MM.1S (cell line): Measurements from ENCODE around the gene UBE2J2.

Source experiments
- DNase-seq: peaks from one replicate; pipeline ENCODE4 v3.0.0-alpha.2; 2015
- H2AFZ ChIP-seq: fragments of 300-600 bp; sonication (generic); 2 replicates; pipeline ENCODE4 v1.6.0; 2016; ENCODE audit warnings: antibody characterized with exemption, low read length
- H3F3A ChIP-seq: fragments of 300-600 bp; sonication (generic); 2 replicates; pipeline ENCODE4 v1.6.1; 2016; ENCODE audit warnings: mild to moderate bottlenecking, antibody characterized with exemption, low read length, moderate library complexity, mixed read lengths; ENCODE audit not compliant: insufficient read depth
- H3K27ac ChIP-seq: fragments of 300-600 bp; sonication (generic); 2 replicates; pipeline ENCODE4 v1.5.1; 2016; ENCODE audit warnings: mild to moderate bottlenecking, low read length
- H3K27me3 ChIP-seq: fragments of 300-600 bp; sonication (generic); replicated peaks from 2 replicates; pipeline ENCODE4 v1.6.0; 2016; ENCODE audit warnings: low read length; ENCODE audit not compliant: insufficient read depth
- H3K36me3 ChIP-seq: fragments of 300-600 bp; sonication (generic); replicated peaks from 2 replicates; pipeline ENCODE4 v1.6.1; 2016; ENCODE audit warnings: mild to moderate bottlenecking, low read length, mixed read lengths; ENCODE audit not compliant: insufficient read depth
- H3K4me1 ChIP-seq: fragments of 300-600 bp; sonication (generic); 2 replicates; pipeline ENCODE4 v1.6.1; 2016; ENCODE audit warnings: low read length, mixed read lengths
- H3K4me2 ChIP-seq: fragments of 300-600 bp; sonication (generic); 2 replicates; pipeline ENCODE4 v1.6.0; 2016; ENCODE audit warnings: low read depth, low read length
- H3K4me3 ChIP-seq: fragments of 300-600 bp; sonication (generic); 2 replicates; pipeline ENCODE4 v1.5.1; 2016; ENCODE audit warnings: low read length, mixed read lengths
- H3K79me2 ChIP-seq: fragments of 300-600 bp; sonication (generic); 2 replicates; pipeline ENCODE4 v1.6.1; 2016; ENCODE audit warnings: mixed run types, low read length, mixed read lengths
- H3K9ac ChIP-seq: fragments of 300-600 bp; sonication (generic); 2 replicates; pipeline ENCODE4 v1.6.1; 2016; ENCODE audit warnings: low read length, mixed read lengths
- H3K9me2 ChIP-seq: fragments of 300-600 bp; sonication (generic); replicated peaks from 2 replicates; pipeline ENCODE4 v1.6.1; 2016; ENCODE audit warnings: mild to moderate bottlenecking, low read length, mixed read lengths; ENCODE audit not compliant: insufficient read depth
- H3K9me3 ChIP-seq: fragments of 300-600 bp; sonication (generic); replicated peaks from 2 replicates; pipeline ENCODE4 v1.6.1; 2016; ENCODE audit warnings: mild to moderate bottlenecking, low read length, mixed read lengths; ENCODE audit not compliant: insufficient read depth
- H4K20me1 ChIP-seq: fragments of 300-600 bp; sonication (generic); 2 replicates; pipeline ENCODE4 v1.6.1; 2016; ENCODE audit warnings: mild to moderate bottlenecking, low read length, moderate library complexity, mixed read lengths; ENCODE audit not compliant: insufficient read depth
- EZH2 ChIP-seq: fragments of 300-600 bp; sonication (generic); optimal IDR thresholded peaks from 2 replicates; pipeline ENCODE3; 2017; ENCODE audit warnings: low read depth, mild to moderate bottlenecking, antibody characterized with exemption, low read length, mixed read lengths
- EZH2phosphoT487 ChIP-seq: fragments of 300-600 bp; sonication (generic); IDR thresholded peaks from 2 replicates; pipeline ENCODE4 v1.6.1; 2018; ENCODE audit warnings: antibody characterized with exemption, low read length
- TF ChIP-seq, protein P1 (sequence below): fragments of 300-600 bp; sonication (generic); IDR thresholded peaks from 2 replicates; pipeline ENCODE4 v1.5.1; 2016; ENCODE audit warnings: antibody characterized with exemption, low read length, mixed read lengths

Gene UBE2J2

DNA sequence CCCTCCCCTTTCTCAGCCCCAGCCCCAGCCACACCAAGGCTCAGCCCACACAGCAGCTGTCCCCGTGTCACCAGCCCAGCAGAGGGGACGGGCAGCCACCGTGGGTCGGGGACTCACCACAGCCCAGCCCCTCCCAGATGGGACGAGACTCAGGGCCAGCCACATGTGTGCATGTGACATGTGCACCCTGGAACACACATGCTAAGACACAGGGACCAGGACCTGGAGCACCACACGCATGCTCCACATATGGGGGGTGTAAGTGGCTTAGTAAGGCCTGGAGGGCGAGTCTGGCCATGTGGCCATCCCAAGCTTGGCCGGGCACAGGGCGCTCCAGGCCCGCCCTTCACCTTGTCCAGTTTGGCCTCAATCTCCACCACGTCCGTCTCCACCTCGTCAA lies 30.1 kb upstream of the UBE2J2 start:
- Histone ChIP-seq H3K9ac (no peak overlapping the region), H3K27ac (no peak overlapping the region), H3K36me3 (no peaks in the 10 kb centered on the region), H3F3A (peaks cover 3% of the 10 kb centered on the region; the same call in 1 of the 2 replicates), H2AFZ (no peak overlapping the region), H4K20me1 (no peaks in the 10 kb centered on the region), H3K4me1 (peaks cover 10% of the 10 kb centered on the region), H3K4me2 (no peak overlapping the region), H3K4me3 (no peak overlapping the region), H3K9me3 (no peaks in the 10 kb centered on the region), H3K79me2 (peaks cover 26% of the 10 kb centered on the region), H3K27me3 (no peaks in the 10 kb centered on the region), H3K9me2 (no peaks in the 10 kb centered on the region)
- no peak for TF ChIP-seq EZH2phosphoT487
- TF ChIP-seq EZH2 = no peak
- TF ChIP-seq, protein P1, sequence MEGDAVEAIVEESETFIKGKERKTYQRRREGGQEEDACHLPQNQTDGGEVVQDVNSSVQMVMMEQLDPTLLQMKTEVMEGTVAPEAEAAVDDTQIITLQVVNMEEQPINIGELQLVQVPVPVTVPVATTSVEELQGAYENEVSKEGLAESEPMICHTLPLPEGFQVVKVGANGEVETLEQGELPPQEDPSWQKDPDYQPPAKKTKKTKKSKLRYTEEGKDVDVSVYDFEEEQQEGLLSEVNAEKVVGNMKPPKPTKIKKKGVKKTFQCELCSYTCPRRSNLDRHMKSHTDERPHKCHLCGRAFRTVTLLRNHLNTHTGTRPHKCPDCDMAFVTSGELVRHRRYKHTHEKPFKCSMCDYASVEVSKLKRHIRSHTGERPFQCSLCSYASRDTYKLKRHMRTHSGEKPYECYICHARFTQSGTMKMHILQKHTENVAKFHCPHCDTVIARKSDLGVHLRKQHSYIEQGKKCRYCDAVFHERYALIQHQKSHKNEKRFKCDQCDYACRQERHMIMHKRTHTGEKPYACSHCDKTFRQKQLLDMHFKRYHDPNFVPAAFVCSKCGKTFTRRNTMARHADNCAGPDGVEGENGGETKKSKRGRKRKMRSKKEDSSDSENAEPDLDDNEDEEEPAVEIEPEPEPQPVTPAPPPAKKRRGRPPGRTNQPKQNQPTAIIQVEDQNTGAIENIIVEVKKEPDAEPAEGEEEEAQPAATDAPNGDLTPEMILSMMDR = no peak
- DNase-seq = no peak

DNA sequence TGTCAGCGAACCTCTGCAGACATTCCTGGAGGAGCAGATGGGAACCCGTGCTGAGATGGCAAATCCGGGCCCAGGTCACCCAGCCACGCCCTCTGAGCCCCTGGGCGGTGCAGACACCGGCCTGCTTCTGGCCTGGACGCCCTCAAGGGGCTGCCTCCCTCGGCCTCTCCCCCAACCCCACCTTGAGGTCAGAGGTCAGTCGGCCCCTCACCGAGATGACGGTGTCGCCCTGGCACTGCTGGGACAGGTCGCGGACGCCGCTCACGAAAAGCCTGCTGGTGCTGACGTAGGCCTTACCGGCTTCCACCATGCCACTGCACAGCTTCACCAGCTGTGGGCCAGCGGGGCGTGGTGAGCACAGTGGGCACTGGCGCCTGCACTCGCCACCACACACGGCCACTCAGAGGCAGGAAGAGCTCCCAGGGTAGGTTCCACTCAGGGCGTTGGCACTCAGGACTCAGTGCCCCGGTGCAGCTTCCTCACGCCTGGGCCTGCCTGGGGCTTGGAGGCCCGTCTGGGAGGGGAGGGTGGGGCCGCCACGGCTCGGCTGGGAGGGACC lies 29.4 kb upstream of the UBE2J2 start:
- Histone ChIP-seq H3K27me3 (no peaks in the 10 kb centered on the region), H3K4me1 (peaks cover 10% of the 10 kb centered on the region), H3K9me3 (no peaks in the 10 kb centered on the region), H3F3A (peaks cover under 1% of the 10 kb centered on the region; the same call in 1 of the 2 replicates), H4K20me1 (no peaks in the 10 kb centered on the region), H3K27ac (no peak overlapping the region), H3K9me2 (no peaks in the 10 kb centered on the region), H2AFZ (no peak overlapping the region), H3K9ac (no peak overlapping the region), H3K79me2 (peaks cover 24% of the 10 kb centered on the region), H3K36me3 (no peaks in the 10 kb centered on the region), H3K4me2 (no peak overlapping the region), H3K4me3 (no peak overlapping the region)
- DNase-seq = no peak
- TF ChIP-seq, protein P1 = no peak
- no peak for TF ChIP-seq EZH2
- TF ChIP-seq EZH2phosphoT487 = no peak

DNA sequence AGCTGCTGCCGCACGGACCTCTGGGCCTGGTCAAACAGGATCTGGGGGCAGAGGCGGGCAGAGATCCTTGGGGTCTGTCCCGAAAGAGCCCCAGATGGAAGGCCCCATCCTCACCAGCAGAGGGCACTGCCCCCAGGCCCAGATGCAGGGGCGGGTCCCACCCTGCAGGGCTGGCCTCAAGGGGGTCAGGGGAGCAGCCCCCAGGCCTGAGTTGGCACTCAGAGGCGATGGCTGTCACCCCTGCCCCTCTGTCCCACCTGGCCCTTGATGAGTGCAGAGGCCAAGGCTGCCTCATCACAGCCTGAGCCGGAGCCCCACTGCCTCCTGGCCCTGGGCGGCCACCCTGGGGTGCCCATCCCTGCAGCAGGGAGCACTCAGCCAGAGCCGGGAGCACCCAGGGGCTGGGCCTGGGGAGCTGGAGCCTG lies 28.4 kb upstream of the UBE2J2 start:
- Histone ChIP-seq H3K4me2 (no peak overlapping the region), H3K79me2 (peaks cover 20% of the 10 kb centered on the region), H3K9ac (no peak overlapping the region)

More for the DNA sequence above, 28.4 kb upstream of the UBE2J2 start:
- H3K4me3 ChIP-seq = no peak overlapping the region
- no peak overlapping the region for H2AFZ ChIP-seq
- H3K4me1 ChIP-seq = peaks cover 9% of the 10 kb centered on the region
- DNase-seq = no peak
- TF ChIP-seq EZH2phosphoT487 = no peak
- TF ChIP-seq, protein P1 = peak; percentile 43
- no peaks in the 10 kb centered on the region for H3K36me3 ChIP-seq
- no peaks in the 10 kb centered on the region for H4K20me1 ChIP-seq
- H3K27ac ChIP-seq = no peak overlapping the region
- H3K27me3 ChIP-seq = no peaks in the 10 kb centered on the region
- H3K9me2 ChIP-seq = no peaks in the 10 kb centered on the region
- H3K9me3 ChIP-seq = no peaks in the 10 kb centered on the region
- no peaks in the 10 kb centered on the region for H3F3A ChIP-seq
